ENCODE results near the gene HRH3. TPM values are rescaled to one million over a fixed set of nuclear protein-coding genes. Genes with fewer than 3 reads are reported as not detected.
A peak's percentile ranks its signal among the peaks of the same experiment; 100 is the strongest.

The HRH3 gene
- not detected for total RNA-seq
- not detected for total RNA-seq (2013)

GRCh38 chr20:62219992-62220665 lies at the start of gene HRH3:
HRH3 (minus strand) TSS chr20:62220278; CDS start chr20:62219970, 308 bp downstream.
- intact Hi-C loops (cut with micrococcal nuclease): no loop called here
- H3K27ac ChIP-seq (ENCODE audit: low read length): no peak within 1 kb of the TSS
- peaks cover 25 to 45% of the 10 kb centered on the region in 2 donors for H3K27me3 Mint-ChIP-seq (ENCODE audit: low read depth in 2 of 2)
- peaks cover 31% of the 10 kb centered on the region for H3K27me3 ChIP-seq (ENCODE audit: control insufficient read depth, insufficient read depth, low read length)
- WGBS (ENCODE audit: insufficient coverage): under 1% methylated on average over 84 of the region's 84 CpGs
- no peak within 1 kb of the TSS for H3K4me3 ChIP-seq (ENCODE audit: low read length)
- no peak within 1 kb of the TSS for H3K27ac Mint-ChIP-seq
- H3K36me3 ChIP-seq (ENCODE audit: control insufficient read depth, insufficient read depth, low read length): no peaks in the 10 kb centered on the region
- H3K4me3 Mint-ChIP-seq: peak within 1 kb of the TSS; percentile 72
- peaks cover 6% of the 10 kb centered on the region for H3K4me1 ChIP-seq (ENCODE audit: control insufficient read depth, insufficient read depth, low read length)
- peaks cover 0 to 4% of the 10 kb centered on the region in 2 donors for H3K4me1 Mint-ChIP-seq
- H3K36me3 Mint-ChIP-seq: no peaks in the 10 kb centered on the region
- H3K9me3 ChIP-seq (ENCODE audit: control insufficient read depth, insufficient read depth, low read length): no peaks in the 10 kb centered on the region
- ATAC-seq (peak; percentile 83 to 97 (median 91)), DNase-seq (peak; percentile 49 to 68)
- TF ChIP-seq CTCF (IDR thresholded peaks at IDR 0.05): no peak
- no peaks in the 10 kb centered on the region for H3K9me3 Mint-ChIP-seq

DNA sequence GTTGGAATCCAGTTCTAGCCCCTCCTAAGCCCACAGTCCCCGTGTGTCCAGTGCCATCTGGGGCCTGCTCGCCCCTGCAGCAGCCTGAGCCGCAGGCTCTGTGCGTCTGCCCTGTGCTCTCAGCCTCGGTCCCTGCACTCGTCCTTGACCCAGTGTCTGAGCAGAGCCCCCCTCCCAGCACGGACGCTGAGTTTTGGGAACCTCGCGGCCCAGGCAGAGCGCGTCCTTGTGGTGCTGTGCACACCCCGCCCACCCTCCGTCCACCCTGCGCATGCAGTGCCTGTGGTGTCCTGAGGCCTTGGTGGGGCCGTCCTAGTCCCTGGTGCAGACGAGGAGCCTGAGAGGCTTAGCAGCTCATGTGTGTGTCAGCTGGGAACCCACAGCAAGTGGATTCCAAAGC lies 49.8 kb upstream of the HRH3 start:
- Histone ChIP-seq H3K4me1 (ENCODE audit: control insufficient read depth, insufficient read depth, low read length) (peaks cover 3% of the 10 kb centered on the region), H3K9me3 (ENCODE audit: control insufficient read depth, insufficient read depth, low read length) (no peaks in the 10 kb centered on the region), H3K27me3 (ENCODE audit: control insufficient read depth, insufficient read depth, low read length) (no peaks in the 10 kb centered on the region), H3K27ac (ENCODE audit: low read length) (no peak overlapping the region), H3K4me3 (ENCODE audit: low read length) (no peak overlapping the region), H3K36me3 (ENCODE audit: control insufficient read depth, insufficient read depth, low read length) (peaks cover 42% of the 10 kb centered on the region)
- intact Hi-C loops (cut with micrococcal nuclease): no loop called here
- no peak for TF ChIP-seq CTCF (IDR thresholded peaks at IDR 0.05)
- Mint-ChIP-seq H3K27ac (peak overlapping the region in 1 of 2 donors; percentile 57), H3K4me3 (no peak overlapping the region), H3K4me1 (peaks cover 0 to 23% of the 10 kb centered on the region in 2 donors), H3K36me3 (peaks cover 11% of the 10 kb centered on the region), H3K9me3 (no peaks in the 10 kb centered on the region), H3K27me3 (ENCODE audit: low read depth in 2 of 2) (no peaks in the 10 kb centered on the region)
- DNase-seq (no peak), ATAC-seq (no peak)
- 93% methylated on average over 17 of the region's 17 CpGs for WGBS (ENCODE audit: insufficient coverage)

DNA sequence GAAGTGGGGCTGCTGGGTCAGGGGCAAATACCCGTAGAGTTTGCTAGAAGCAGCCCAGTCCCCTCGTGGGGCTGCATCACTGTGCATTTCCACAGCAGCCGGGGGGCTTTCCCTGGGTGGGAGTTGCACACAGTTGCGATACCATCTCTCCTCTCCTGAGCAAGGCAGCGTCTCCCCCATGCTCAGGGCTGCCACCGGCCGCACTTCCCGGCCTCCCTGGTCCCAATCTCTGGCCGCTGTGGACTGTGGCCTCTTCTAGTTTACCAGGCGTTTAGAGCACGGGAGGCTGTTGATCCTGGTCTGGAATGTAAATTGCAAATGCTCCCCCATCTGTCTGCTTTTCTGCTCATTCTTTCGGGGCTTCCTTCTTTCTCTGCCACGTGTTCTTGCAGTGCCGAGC lies 49.3 kb upstream of the HRH3 start:
- WGBS (ENCODE audit: insufficient coverage): 93% methylated on average over 14 of the region's 14 CpGs
- ATAC-seq: no peak
- H3K27me3 ChIP-seq (ENCODE audit: control insufficient read depth, insufficient read depth, low read length): no peaks in the 10 kb centered on the region
- Mint-ChIP-seq H3K27me3 (ENCODE audit: low read depth in 2 of 2) (no peaks in the 10 kb centered on the region), H3K27ac (peak overlapping the region in 1 of 2 donors; percentile 57), H3K4me3 (no peak overlapping the region), H3K36me3 (peaks cover 11% of the 10 kb centered on the region), H3K9me3 (no peaks in the 10 kb centered on the region), H3K4me1 (peaks cover 0 to 18% of the 10 kb centered on the region in 2 donors)
- H3K9me3 ChIP-seq (ENCODE audit: control insufficient read depth, insufficient read depth, low read length): no peaks in the 10 kb centered on the region
- no peak for DNase-seq
- intact Hi-C loops (cut with micrococcal nuclease): no loop called here
- no peak for TF ChIP-seq CTCF (IDR thresholded peaks at IDR 0.05)
- H3K4me3 ChIP-seq (ENCODE audit: low read length): no peak overlapping the region
- H3K36me3 ChIP-seq (ENCODE audit: control insufficient read depth, insufficient read depth, low read length): peaks cover 46% of the 10 kb centered on the region
- no peak overlapping the region for H3K27ac ChIP-seq (ENCODE audit: low read length)
- H3K4me1 ChIP-seq (ENCODE audit: control insufficient read depth, insufficient read depth, low read length): peaks cover 2% of the 10 kb centered on the region

All from natural killer cell (primary cell).